NCI-H1417 treated with DMSO at 0.1 percent for 48 hours (cell line): Measurements from ENCODE around the gene AP1S2.
A peak's percentile ranks its signal among the peaks of the same experiment; 100 is the strongest.
"Not testable (repeated sequence)": the region's sequence is repeated elsewhere in the genome, so short reads cannot be mapped to it uniquely, and the experiment has no call there.

Source experiments
- DNase-seq: peaks from one replicate; lab custom pipeline; 2025; lab: John Stamatoyannopoulos, UW

The AP1S2 gene

GRCh38 chrX:15854712-15855567 lies at the start of gene AP1S2:
AP1S2 (minus strand) TSS chrX:15854813; CDS start chrX:15852524, 2,289 bp downstream.
- peak; percentile 97 for DNase-seq

DNA sequence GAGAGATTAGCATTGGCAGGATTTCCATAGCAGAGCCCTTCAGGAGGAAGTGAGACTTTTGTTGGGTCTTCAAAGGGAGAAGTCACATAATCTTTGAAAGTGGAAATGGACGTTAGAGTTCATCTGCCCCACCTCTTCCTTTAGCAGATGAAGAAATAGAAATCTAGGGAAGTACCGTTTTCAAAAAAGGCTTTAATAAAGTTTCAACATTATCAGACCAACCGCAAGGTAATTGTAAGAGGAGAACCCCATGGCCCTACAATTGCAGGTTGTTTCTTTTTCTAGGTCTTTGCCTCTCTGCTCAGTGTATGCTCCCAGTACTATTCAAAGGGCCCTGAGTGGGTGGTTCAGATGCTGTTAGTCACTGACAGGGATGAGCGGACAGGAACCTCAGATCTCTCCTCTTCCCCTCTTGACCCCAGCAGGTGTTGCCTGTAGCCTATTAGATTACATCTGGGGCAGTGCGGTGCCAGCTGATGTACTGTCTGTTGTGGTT lies 48.6 kb upstream of the AP1S2 start:
- no peak for DNase-seq

GRCh38 chrX:15895334-15895733 lies 40.7 kb upstream of the AP1S2 start:
- DNase-seq = no peak

GRCh38 chrX:15894724-15895123 lies 40.1 kb upstream of the AP1S2 start:
- DNase-seq = no peak

DNA sequence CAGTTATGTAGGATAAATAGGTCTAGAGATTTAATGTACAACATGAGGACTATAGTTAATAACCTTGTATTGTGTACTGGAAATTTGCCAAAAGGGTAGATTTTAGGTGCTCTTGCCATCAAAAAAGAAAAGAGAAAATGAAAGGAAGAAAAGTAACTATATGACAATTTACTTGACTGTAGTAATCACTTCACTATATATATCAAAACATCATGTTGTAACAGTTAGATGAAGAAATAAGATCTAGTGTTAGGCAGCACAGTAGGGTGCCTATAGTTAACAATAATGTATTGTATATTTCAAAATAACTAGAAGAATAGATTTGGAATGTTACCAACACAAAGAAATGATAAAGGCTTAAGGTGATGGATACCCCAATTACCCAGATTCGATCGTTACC lies 35.9 kb upstream of the AP1S2 start:
- no peak for DNase-seq

DNA sequence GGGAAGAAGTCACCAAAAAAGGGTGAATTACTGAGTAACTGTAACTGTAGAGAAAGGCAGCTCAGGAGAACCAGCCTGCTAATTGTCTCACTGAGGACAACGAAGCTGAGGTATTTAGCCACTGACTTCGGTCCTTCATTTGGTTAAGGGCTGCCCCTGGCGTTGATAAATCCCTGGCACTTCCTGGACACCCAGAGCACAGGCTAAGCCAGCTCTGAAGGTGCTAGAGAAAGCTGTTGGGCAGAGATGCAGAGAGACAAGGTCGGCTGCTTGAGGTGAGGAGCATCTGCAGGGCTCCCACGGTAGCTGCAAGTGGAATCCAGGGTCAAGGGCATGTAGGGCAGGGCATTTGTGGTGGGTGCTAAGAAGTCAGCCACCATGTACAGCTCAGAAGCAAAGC lies 33.4 kb upstream of the AP1S2 start:
- no peak for DNase-seq

GRCh38 chrX:15883540-15883863 lies 28.9 kb upstream of the AP1S2 start:
- DNase-seq = no peak

DNA sequence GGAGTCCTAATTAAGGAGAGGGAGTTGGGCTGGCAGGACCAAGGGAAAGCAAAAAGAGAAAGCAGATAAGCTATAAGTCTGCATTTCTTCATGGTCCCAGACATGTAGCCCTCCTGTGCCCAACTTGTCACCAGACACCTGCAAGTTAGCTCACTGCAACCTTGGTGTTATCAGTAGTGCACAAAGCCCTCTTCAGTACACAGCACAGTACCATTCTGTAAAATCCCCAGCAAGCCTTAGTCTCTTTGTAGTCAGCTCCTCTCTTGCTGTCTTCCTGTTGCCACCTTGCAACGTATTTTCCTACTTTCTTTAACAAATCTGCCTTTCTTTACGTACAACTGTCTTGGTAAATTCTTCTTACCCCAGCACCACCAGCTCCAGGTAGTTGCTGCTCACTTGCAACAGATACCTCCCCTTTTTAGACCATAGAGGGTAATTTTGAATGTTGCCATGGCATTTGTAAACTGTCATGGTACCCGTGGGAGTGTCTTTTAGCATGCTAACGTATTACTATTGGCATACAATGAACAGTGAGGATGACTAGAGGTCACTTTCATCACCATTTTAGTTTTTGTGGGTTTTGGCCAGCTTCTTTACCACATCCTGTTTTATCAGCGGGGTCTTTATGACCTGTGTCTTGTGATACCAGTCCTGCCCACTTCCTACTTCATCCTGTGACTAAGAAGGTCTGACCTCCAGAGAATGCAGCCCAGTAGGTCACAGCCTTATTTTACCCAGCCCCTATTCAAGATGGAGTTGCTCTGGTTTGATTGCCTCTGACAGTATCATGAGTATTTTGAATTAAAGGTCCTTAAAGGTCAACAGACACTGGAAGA lies 28.3 kb upstream of the AP1S2 start:
- no peak for DNase-seq

DNA sequence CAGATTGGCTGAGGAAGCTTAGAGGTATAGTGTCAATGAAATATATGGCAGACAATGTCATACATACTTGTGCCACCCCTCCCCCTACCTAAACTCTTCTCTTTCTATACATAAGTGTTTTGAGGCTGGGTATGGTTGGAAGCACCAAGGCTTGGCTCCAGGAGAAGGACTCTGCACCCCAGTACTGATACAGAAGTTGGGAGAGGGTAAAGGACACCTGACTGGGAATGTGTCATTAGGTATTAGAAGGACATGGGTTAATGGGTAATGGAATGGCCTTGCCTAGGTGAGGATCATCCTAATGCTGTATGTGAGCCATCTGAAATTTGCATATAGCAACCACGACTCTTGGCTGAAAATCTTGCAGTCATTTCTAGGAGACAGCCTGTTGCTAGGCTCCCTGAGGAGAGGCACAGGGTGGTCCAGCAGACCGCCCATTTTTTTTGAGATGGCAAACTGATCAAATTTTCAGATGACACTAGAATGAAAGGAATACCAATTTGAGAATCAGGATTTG lies 26.8 kb upstream of the AP1S2 start:
- DNase-seq = no peak

GRCh38 chrX:15877914-15878313 lies 23.3 kb upstream of the AP1S2 start:
- DNase-seq = not testable (repeated sequence)

DNA sequence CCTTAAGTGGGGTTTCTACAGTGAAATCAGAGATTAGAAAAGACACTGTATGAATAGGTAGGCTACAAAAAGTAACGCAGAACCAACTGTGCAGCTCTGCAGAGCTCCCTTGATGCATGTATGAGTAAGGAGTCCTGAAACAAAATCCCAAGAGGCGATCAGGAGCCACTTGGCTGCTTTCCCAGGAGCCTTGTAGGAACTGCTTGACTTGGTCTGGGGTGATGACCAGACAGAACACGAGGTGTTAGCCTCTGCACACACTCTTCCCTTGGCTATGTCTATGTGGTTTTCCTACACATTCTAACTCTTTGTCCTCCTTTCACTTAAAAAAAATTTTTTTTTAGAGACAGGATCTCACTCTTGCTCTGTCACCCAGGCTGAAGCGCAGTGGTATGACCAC lies 22.8 kb upstream of the AP1S2 start:
- no peak for DNase-seq

- DNase-seq = peak; percentile 99
These were observed 20.1 kb upstream of the AP1S2 start for GRCh38 chrX:15874672-15875071.

DNA sequence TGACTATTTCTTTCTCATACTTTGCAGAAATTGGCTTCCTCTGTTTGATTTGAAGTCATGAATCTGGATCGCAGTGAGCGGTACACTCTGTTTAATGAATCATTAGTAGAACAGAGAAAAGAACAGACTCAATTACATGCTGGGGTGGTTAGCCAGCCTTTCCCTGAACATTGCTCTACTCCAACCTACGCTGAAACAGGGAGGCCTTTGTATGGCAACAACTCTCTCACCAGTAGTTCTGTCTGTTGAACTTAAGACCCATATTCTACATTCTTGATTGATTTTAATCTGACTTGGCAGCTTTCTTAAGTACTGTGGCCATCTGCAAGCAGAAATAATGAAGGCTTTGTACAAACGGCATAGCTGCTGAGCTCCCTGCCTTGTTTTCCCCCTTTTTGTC lies 19.0 kb upstream of the AP1S2 start:
- DNase-seq = no peak

DNA sequence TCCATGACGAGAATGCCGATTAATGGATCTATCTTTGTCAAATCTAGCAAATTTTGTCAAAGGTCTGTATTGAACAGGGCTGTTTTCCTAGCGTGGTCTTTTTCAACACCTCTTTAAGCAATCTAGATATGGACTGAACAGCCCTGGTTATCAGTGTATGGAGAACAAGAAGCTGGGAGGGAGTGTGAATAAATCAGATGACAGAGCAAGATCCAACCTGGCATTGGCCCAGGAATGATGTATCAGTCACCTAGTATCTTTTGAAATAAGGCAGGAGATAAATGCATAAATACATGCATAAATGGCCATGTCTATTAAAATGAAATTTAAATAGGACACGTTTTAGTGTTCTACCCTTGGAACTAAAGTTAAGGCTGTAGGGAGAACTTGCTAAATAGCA lies 15.7 kb upstream of the AP1S2 start:
- no peak for DNase-seq

DNA sequence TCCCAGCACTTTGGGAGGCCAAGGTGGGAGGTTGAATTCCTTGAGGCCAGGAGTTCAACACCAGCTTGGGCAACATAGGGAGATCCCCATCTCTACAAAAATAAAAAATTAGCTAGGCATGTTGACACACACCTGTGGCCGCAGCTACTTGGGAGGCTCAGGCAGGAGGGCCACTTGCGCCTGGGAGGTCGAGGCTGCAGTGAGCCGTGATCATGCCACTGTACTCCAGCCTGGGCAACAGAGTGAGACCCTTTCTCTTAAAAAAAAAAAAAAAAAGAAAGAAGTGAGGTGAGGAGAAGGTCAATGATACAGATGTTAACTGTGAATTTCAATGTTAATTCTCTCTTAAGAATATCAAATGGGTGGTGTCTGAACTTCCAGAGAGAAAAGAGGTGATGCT lies 15.1 kb upstream of the AP1S2 start:
- DNase-seq = no peak

DNA sequence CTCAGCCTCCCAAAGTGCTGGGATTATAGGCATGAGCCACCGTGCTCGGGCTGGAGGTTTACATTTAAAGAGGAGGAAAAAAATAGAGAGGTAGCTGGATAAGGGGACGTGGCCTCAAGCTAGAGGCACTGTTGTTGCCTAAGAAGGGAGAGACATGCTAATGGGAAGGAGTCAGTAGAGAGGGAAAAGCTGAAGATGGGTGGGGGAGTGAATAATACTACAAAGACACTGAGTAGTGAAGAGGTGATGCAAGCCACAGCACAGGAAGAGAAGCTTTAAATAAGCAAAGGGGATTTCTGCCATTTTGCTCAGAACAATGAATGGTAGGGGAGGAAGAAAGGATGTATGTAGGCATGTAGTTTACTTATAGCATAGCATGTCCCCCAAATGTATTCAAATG lies 11.5 kb upstream of the AP1S2 start:
- DNase-seq = no peak

DNA sequence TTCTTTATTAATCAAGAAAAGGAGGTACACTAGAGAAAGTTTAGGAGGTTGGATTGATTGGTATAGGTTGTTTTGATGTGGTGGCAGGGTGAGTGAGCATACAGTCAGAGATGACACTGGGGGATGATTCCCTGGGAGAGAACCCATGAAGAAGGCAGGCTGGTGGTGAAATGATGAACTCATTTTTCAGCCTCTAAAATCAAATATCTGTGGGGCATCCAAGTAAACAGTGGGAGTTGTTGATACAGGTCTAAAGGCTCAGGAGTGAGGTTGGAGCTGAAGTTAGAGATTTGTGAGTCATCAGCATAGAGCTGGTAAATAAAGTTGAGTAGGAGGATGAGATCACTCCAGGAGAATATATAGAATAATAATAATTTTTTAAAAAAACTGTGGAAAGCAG lies 10.0 kb upstream of the AP1S2 start:
- DNase-seq = no peak

DNA sequence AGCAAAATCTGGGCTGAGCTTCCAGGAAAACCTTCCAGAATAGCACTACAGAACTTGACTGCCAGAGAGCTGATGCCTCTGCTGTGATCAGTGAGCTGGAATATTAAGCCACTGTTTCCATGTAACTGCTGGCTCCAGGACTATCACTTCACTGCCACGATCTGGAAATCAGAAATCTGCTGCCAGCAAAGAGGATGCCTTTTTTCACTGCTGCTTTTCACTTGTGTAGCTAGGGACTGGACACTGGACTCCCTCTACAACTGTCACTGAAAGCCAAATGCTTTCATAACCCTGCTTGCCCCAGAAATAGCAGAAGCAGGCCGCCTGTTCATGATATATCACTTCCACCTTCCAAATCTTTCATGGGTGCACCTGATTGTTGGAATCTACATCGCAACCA lies 9.4 kb upstream of the AP1S2 start:
- DNase-seq = no peak

DNA sequence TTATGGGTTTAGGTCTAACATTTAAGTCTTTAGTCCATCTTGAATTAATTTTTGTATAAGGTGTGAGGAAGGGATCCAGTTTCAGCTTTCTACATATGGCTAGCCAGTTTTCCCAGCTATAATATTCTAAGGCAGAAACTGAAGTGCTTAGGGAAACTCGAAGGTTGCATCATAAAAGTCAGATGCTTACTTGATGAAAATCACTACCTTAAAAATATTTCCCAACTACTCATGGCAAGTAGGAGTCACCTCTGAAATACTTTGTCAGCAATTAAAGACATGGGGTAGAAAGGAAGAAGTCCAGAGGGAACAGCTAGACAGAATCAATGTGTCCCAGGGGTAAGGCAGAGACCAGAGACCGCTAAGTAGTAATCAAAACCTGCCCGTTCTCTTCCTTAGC lies 6.3 kb upstream of the AP1S2 start:
- DNase-seq = no peak

- no peak for DNase-seq
These were observed 3.4 kb upstream of the AP1S2 start for GRCh38 chrX:15858051-15858450.

GRCh38 chrX:15856636-15857035 lies 2.0 kb upstream of the AP1S2 start:
- DNase-seq = peak; percentile 86

DNA sequence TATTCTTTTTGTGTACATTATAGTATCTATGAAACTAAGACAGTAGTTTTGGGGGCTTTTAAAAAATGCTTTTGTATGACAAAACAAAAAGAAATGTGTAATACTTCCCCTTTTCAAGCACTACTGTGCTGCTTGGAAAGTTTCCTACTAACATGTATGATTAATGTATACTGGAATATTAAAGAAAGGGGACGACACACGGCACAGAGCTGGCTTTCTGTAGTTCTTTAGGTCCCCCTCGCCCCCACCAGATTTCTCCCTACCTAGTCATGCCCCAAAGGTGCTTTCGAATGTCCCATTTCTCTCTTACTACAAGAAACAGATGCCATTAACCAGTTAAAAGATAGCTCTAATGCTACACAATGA lies 1.6 kb upstream of the AP1S2 start:
- DNase-seq = no peak

DNA sequence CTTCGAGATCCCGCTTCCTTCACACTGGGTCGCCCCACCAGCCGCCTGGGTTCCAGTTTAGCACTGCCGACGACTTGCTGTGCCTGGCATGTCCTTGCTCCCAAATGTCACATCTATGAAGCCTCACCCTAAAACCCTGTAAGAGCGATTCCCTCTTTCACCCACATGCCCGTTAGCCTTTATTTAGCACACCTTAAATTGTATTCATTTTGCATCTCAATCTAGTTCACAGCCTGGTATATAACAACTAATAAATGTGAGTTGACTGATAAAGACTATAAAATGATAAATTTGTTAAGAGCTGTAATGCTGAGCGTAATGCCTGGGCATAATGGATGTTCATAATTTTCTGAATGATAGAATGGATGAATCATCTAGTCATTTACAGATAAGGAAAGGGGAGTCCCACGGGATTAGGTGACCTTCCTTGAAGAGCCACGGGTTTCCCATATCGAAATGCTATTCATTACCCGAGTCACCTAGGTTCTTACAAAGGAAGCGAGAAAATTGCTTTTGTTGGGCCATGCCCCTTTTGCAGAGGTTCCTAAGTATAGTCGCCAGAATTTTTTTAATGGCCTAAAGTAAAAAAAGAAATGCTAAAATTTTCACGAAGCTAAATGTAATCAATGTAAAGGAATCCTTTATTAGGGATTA lies 1.1 kb upstream of the AP1S2 start:
- DNase-seq = no peak
